Right lung (tissue), 5 donors: ENCODE data around the gene ARHGAP26. TPM values are rescaled to one million over a fixed set of nuclear protein-coding genes. Genes with fewer than 3 reads are reported as not detected.

Source experiments
- DNase-seq, 2 donors: peaks; one replicate each; pipeline ENCODE4 v3.0.0-alpha.2; 2013
- polyA plus RNA-seq, 5 donors: library from polyadenylated mRNA; unstranded; fragments of 120-200 nt; gene quantifications; one replicate each; pipeline versions ENCODE4 v1.2.1 to v1.2.3, GENCODE V29; 2013; ENCODE audit warnings: inconsistent platforms in 1 of 5, low replicate concordance in 1 of 5; ENCODE audit not compliant: insufficient read length in 5 of 5, insufficient read depth in 1 of 5

ARHGAP26 gene
- polyA plus RNA-seq, 5 donors = 7.8 to 16.4 (median 14.2) TPM

DNA sequence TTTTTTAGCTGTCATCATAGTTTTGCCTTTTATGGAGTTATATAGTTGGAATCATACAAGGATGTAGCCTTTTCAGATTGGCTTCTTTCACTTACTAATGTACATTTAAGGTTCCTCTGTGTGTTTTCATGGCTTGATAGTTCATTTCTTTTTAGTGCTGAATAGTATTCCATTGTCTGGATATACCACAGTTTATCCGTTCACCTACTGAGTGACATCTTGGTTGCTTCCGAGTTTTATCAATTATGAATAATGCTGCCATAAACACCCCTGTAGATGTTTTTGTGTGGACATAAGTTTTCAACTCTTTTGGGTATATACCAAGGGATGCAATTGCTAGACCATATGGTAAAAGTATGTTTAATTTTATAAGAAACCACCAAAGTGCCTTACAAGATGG, 497.0 kb downstream of the ARHGAP26 start:
- no peak for DNase-seq

- DNase-seq = no peak
Measured at GRCh38 chr5:143268388-143268787, 498.2 kb downstream of the ARHGAP26 start.

DNA sequence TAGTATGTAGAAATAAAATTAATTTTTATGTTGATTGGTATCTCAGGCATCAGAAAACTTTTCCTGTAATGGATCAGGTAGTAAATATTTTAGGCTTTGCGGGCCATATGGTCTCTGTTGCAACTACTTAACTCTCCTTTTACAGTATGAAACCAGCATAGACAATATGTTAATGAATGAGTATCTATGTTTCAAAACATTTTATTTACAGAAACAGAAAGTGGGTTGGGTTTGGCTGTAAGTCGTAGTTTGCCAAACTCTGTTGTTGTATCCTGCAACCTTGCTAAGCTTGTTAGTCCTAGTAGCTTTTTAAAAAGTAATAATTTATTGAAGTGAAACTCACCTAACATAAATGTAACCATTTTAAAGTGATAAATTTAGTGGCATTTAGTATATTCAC, 501.3 kb downstream of the ARHGAP26 start:
- no peak for DNase-seq

- no peak for DNase-seq
Measured at GRCh38 chr5:143274952-143275351, 504.8 kb downstream of the ARHGAP26 start.

DNA sequence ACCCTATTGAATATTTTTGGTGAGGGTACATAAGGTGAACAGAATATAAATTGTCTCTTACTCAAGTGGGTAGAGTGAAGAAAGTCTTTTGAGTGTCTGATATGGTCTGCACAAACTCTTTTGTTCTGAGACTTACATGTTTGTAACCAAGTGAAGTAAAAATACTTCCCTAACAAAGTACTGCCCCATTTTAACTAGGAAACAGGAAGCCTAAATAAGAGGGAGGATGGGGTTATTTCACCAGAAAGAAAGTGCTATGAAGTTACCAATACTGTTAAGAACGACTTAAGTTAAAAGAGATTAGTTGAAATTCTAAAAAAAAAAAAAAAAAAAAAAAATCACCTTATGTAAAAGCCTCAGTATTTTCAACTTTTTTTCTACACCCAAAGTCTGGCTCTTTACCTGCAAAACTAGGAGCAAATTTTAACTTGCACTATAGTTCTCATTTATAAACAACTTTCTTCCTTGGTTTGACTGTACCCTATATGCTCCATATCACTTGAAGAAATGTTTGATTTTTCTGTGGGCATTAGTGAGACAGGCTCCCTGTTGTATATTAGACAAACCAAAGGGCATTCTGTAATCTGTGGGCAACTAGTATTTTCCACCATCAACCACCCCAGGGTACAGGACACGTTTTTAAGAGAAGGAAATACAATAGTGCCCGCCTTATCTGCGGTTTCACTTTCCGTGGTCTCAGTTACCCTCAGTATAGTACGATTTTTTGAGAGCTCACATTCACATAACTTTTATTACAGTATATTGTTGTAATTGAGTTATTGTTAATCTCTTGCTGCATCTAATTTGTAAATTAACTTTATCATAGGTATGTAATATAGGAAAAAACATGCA, 505.6 kb downstream of the ARHGAP26 start:
- DNase-seq = no peak

DNA sequence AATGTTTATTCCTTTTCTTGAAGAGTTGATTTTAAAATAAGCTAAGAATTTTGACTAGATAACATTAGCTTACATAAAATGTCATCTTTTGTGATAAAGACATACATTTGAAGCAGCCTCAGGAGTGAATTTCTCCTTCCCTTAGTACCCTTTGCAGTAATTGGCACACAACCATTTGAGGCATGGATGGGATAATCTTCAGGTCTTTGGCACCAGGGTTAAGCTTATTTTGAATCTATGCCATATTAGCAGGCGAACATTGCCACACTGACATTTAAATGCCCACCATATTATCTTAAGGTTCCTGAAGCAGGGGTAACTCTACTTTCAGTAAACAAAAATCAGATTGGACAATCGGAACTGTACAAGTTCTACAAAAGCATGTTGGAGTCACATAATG, 507.4 kb downstream of the ARHGAP26 start:
- no peak for DNase-seq

Other genes starting within 250 kb of the ARHGAP26 start
- 1 to 10 TPM in 4 of 5 donors, under 1 TPM in 1; 0.64 to 2.2 (median 1.5) TPM for gene FGF1, start 84.3 kb upstream of the ARHGAP26 start, polyA plus RNA-seq